NCI-H2107 (cell line): ENCODE measurements around the gene PLS3.
"Not testable (repeated sequence)": the region's sequence is repeated elsewhere in the genome, so short reads cannot be mapped to it uniquely, and the experiment has no call there.

ENCODE experiments used
- DNase-seq: peaks from one replicate; lab custom pipeline; 2025; lab: John Stamatoyannopoulos, UW

PLS3 gene, protein sequence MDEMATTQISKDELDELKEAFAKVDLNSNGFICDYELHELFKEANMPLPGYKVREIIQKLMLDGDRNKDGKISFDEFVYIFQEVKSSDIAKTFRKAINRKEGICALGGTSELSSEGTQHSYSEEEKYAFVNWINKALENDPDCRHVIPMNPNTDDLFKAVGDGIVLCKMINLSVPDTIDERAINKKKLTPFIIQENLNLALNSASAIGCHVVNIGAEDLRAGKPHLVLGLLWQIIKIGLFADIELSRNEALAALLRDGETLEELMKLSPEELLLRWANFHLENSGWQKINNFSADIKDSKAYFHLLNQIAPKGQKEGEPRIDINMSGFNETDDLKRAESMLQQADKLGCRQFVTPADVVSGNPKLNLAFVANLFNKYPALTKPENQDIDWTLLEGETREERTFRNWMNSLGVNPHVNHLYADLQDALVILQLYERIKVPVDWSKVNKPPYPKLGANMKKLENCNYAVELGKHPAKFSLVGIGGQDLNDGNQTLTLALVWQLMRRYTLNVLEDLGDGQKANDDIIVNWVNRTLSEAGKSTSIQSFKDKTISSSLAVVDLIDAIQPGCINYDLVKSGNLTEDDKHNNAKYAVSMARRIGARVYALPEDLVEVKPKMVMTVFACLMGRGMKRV

DNA sequence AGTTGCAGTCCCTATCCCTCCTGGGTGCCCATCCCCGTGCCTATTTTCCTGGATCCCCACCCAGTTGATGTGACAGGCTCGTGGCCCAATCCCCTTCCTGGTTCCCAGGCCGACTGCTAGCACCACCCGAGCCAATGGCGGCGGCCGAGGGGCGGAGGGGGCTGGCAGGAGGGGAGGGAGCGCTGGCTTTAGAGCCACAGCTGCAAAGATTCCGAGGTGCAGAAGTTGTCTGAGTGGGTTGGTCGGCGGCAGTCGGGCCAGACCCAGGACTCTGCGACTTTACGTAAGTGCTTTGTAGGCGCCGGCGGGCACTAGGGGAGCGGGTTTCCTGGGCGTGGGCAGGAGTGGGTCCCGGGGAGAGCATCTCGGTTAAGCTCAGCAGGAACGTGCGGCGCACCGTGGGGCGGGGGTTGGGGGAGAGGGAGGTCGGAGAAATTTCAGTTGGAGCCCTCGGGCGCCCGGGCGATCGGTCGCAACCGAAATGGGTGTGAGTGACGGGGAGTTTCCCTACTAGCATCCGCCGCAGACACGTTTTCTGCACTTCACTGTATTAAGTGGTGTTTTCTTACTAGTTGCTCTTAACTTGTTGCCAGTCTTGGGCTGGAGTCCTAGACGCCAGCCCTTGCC lies at the start of gene PLS3:
TSS of gene PLS3 (plus strand) at position 197 of the 627 bp plus-strand sequence. CDS start 49,077 bp downstream, outside the sequence.
- no peak for DNase-seq

DNA sequence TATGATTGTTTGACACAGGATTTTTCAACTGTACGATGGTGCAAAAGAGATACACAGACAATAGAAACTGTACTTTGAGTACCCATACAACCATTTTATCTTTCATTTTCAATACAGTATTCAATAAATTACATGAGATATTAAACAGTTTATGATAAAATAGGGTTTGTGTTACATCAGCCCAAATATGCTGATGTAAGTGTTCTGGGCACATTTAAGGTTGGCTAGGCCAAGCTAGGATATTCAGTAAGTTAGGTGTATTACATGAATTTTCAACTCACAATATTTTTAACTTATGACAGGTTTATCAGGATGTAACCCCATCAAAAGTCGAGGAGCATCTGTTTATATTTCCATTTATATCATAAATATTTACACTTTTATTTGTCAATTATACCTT lies 42.9 kb upstream of the PLS3 start:
- DNase-seq: no peak

DNA sequence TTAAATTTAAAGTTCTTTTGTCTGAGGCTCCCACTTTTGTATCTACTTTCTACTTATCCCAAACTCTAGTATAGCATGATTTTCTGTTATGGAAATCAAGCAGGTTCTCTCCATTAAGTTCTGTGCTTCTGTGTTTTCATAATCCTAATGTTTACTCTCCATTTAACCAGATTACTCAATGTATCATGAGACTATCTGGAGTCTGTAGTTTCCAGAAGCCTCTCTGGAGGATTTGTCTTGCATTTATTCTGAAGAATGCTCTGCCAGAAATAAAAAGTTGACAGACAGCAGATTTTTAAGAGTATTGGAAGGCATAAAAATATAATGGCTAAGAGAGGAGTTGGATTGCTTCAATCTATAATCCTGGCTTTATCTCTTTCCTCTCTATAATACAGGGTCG lies 39.2 kb upstream of the PLS3 start:
- no peak for DNase-seq

DNA sequence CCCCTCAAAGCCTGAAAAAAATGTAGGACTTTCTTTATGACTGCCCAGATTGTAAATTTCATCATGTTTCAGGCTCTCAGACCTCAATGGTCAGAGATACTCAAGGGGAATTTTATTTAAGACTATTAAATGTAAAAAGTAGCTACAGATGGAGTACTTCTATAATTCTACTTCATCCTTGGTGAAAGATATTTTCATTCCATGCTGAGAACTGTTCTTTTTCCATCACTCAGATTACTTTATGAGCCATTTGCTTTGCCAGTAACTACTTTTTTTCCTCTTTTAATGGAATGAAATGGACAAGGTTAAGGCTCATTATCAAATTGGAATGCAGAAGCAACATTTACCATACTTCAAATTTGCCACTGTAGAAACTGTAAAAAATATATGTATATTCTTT lies 38.0 kb upstream of the PLS3 start:
- no peak for DNase-seq

DNA sequence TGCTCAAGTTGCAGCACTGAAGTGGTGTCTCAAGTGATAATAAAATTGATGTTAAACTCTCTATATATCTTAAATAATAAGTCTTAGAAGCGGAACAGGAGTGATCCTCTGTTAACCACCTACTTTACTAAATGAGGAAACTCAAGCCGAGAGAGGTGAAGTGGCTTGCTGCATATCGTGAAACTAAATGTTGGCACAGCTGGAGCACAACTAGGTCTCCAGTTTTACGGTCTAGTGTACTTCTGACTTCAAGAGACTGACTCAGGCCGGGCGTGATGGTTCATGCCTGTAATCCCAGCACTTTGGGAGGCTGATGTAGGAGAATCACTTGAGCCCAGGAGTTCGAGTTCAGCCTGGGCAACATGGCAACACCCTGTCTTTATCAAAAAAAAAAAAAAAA lies 35.5 kb upstream of the PLS3 start:
- no peak for DNase-seq

DNA sequence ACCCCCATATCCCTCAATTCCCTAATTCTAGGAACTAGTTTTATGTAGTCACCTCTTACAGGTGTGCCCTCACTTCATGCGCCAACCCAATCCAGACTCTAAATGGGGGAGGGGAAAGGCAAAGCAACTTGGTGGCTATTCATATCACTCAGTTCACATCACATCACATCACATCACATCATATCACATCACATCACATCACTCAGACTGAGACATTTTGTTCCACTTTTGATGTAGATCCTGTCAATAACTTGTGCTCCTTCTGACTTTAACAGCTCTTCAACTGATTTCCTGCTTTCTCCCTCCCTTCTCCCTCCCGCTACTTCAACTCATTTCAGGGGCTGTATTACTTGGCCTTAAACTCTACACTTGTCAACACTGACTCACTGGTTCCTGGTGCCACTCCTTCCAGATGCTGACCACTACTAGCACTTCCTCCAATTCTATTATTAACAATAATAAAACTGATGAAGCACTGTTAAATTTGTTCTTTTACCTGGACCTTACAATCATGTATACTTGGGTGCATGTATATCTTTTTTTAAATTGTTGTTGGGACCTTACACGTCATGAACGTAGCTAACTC lies 29.1 kb upstream of the PLS3 start:
- no peak for DNase-seq

DNA sequence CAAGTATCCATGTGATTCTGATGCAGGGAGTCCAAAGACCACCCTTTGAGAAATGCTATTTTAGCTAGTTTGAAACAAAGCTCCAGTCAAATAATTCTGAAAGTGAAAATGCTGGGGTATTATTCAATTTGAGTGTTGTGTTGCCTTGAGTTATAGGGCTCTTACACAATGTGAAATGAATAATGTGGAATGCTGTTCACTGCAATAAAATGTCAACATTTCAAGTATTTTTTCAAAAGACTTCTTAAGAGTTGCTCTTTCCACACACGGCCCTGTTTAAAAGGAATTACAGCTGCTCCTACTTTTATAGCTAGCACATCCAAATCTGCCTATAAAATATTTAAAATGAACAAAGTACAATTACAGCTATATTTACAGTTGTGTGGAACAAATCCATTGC lies 27.5 kb upstream of the PLS3 start:
- no peak for DNase-seq

DNA sequence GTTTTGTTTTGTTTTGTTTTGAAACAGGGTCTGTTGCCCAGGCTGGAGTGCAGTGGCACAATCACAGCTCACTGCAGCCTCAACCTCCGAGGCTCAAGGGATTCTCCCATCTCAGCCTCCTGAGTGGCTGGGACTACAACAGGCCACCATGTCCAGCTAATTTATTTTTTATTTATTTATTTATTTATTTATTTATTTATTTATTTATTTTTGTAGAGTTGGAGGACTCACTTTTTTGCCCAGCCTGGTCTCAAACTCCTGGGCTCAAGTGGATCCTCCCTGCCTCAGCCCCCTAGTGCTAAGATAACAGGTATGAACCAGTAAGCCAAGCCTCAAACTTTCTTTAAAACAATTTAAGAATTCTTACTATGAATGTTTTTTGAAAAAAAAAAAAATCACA lies 26.6 kb upstream of the PLS3 start:
- DNase-seq: no peak

DNA sequence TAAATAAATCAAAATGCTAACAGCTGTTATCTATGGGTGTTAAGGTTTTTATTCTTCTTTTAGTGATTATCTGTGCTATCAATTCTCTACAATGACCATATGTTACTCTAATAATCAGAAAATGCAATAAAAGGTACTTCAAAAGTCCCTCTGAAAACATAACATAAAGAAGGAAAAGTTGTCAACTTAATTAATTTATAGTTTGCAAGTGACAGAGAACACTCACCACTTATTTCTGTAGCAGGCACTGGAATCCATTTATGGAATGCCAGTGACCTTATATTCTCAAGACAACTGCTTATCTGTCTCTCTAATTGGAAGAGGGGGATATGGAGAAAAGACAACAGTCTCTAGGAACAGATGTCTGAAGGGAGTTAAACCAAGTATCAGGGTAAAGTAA lies 25.6 kb upstream of the PLS3 start:
- DNase-seq: no peak

DNA sequence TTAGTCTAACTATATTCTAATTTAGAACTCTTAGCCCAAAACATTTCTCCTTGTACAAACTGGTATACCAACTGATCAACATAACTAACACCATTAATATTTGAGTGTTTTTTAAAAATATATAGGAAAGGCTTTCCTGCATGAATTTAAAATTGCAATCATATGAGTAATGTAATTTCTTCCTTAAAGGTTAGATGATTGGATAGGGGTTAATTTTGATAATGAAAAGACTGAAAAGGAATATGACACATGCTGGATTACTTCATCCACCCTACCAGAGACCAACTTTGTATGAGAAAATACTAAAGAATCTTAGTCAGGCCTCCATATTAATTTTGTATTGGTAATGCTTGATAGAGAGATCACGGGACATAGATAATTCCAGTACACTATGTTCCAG lies 25.1 kb upstream of the PLS3 start:
- DNase-seq: no peak

DNA sequence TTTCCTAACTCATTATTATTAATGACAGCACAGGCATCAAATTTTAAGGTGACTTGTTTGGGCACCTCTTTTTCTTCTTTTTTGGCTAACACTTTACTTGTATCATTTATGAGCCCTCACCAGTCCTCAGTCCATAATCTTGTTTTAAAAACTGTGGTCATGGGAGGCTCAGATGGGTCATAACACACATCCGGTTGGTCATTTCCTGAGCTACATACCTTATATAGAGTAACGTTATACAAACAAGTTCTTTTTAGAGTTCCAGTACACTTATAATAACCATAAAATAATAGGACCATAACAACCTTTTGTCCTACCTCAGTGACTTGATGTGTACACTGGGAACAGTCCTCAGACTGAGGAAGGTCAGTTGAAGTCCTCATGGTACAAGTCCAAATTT lies 21.1 kb upstream of the PLS3 start:
- no peak for DNase-seq

DNA sequence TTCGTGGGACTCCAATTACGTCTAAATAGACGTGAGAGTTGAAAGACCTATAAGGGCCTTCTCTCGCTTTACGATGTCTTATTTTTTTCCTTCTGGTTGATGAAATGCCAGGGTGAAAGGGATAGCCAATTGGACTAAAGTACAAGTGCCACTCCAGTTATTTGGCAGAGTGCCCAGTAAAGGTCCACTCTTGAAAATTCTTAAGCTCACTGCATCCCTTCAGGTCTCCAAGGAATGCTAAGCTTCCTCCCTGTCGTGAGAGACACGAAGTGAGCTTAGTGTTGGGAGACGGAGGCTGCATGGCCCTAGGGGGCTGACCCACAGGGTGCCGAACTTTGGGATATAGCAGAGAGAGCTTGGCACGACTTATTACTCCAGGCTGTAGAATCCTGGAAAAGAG lies 19.9 kb upstream of the PLS3 start:
- DNase-seq: not testable (repeated sequence)

DNA sequence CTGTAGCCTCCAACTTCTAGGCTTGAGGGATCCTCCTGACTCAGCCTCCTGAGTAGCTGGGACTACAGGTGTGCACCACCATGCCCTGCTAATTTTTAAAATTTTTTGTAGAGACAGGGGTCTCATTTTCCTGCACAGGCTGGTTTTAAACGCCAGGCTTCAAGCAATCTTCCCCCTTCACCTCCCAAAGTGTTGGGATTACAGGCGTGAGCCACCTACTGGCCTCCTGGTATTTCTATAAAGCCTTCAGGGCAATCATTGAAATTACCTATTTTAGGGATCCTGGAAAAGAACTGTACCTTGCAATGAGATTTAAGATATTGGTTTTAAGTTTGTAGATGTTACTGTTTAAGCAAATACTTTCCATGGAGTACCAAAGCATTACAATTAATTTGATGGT lies 13.5 kb upstream of the PLS3 start:
- DNase-seq: no peak

DNA sequence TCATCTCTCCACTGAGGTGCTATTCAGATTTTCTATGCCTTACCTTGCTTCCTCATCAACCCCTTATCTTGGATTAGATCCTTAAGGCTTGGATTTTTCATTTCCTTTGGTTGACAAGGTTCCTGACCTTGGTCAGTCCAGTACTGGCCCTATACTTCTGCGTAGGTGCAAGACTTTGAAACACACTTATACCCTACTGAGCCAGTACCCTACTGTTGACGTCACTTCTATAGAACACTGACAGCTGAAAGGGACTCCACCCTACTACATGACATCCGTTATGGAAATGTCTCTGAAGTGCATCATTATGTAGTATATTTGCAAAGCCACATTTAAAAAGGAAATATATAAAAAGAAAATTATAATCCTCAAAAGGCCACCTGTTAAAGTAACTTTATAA lies 12.0 kb upstream of the PLS3 start:
- no peak for DNase-seq

DNA sequence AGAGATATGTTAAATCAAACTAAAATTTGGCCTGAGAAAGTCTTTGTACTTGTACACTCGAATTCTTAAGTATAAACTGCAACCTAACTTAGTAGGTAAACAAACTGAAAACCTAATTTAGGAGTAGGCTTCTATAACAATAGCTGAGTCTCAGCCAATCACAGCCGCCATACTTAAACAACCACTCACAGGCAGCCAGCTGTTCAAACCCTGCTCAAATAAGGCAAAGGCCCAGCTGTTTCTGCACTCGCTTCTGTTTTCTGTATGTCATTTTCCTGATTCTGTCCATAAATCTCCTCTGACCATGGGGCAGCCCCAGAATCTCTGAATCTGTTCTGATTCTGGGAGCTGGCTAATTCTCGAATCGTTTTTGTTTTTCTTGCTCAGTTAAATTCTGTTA lies 7.8 kb upstream of the PLS3 start:
- no peak for DNase-seq

DNA sequence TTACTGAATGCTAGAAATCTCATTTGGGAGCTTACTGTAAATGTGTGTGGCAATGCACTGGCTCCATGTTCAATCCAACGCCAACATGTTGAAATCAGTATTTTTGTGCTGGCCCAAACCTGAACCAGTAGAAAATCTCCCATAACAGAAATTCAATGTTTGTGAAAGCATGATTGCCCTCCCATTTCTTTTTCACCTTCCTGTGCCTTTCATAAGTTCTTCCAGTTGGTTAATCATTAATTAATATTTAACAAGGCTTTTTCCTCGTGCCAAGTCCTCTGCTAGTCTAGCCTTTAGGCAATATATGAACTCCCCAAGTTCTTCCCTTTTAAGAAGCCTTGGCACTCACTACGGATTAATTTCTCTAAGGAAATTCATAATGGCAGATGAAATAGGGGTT lies 1.3 kb upstream of the PLS3 start:
- DNase-seq: no peak

DNA sequence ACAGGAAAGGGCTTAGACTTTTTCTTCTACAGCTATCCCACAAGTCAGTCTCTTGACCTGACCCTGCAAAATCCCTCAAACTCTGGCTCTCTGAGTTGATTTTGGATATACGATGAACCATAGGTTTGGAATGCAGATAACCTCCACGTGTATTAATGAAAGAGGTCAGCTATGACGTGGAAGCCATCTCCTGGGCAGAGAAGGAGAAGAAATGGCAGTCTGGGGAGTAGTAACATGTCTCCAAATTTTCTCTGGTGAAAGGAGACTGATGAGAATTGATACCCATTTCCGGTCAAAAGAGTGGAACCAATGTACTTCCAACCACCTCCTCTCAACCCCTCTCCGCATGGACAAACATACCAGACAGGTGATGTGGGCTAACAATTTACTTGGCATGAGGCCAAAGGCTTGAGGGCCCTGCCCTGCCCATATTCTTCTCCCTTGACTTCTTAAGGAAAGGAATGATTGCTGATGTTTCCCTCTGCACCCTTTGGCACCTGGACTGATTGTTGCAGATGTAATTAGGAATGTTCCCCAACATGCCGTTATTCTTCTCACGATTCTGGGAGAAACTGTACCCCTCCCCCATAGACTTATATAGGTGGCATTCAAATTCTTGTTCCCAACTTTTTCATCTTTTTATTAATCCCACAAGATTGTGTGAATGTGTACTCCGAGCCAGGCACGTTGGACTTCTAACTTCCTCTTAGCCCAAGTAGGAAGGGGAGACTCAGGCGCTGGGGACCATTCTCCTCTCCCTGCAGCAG lies 580 bp upstream of the PLS3 start:
- DNase-seq: no peak

DNA sequence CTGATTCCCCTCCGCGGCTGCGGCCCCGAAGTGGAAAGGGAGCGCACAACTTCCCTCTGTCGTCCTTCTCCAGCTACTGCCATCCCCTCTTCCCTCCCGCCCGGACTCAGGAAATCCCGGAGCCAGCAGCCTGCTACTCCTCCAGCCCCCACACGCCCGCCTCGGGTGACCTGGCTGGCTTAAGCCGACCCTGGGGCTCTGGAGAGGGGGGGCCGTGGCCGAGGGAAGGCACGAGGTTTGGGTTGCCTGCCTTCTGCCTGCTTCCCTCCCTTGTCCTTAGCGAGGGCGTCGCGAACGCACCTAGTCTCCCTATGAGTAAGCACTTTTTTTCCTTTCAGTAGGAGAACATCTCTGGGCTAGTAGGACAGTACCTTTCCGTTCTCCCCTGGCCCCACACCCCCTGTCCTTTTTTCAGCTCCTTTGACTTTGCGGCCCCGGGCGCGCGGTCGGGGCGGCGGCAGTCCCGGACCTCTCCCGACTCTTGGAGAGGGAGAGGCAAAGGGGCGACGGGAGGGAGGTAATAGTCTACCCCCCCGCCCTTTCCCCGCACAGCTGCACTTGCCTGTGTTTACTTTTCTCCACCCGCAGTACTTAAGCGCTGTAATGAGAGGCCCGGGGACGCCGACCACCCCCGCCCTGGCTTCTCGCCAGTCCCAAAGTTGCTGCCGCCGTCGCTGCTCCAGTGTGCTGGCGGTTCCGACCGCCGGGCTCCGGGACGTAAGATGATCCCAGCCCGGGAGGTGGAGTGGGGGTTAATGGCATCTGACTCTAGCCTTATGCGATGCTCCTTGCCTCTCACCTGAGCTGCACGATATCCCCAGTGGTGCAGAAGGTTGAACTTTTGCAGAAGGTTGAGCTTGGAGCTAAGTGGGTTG lies 868 bp downstream of the PLS3 start:
- peak; percentile 23 for DNase-seq

DNA sequence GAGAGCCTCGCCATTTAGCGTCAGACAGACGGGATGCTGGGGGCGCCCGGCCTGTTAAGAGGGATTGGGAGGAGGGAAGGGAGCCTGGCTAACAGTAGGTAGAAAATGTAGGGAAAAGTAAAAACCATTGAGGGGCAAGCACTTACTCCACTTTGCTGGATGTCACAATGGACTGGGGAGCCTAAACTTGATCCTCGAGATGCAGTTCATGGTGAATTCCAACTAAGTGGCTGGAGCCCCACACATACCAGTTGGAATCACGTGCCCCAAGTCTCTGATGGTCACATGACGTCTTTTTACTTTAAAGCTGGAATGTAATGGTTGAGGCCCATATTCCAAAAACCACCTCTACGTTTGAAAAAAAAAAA lies 1.5 kb downstream of the PLS3 start:
- DNase-seq: no peak

DNA sequence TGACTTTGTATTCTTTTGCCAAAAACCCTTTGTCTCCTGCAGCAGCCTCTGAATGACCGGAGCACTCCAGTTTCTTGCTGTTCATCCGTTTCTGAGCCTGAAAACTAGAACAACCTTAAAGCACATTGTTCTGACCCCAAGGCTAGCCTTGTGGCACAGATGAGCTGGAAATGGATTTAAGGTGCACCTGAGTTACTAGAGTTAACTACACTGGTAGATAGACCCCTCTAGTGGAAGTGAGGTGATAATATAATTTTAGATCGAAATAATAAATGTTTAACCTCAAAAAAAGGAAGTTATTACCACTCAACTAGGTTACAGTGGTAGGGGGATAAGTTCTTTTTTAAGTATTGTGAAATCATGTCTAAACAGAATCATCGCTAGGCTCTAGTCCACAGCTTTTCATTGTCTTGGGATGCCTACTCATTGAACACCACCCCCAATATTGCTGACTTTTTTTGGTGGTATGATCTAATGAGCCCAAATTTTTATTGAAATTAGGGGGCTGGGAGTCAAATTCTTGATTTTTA lies 2.7 kb downstream of the PLS3 start:
- no peak for DNase-seq

DNA sequence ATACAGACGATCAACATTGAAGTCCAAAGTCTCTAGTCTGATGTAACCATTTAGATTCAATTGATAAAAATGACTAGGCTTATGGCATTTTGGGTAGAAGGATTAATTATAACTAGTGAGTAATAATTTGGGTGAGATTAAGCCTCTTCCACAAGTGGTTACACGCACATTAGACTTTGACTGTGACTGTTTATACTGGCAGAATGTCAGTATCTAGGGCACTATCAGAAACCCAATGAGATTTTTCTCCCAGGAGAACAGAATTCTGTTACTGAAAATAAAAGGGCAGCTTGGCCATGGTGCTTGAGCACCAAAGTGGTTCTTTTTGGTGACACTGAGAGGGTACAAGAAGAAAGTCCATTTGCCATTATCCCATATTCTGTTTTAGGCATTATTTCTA lies 3.3 kb downstream of the PLS3 start:
- DNase-seq: no peak
